GM12878 (cell line): ENCODE measurements around the gene RANBP9.

Experiments used
- BCL11A ChIP-seq: IDR thresholded peaks from 2 replicates; pipeline ENCODE4 v1.6.1; 2011; ENCODE audit warnings: low read depth, low read length
- CBX3 ChIP-seq: fragments of 200-600 bp; sonication (generic); IDR thresholded peaks from 2 replicates; pipeline ENCODE4 v1.6.1; 2016; ENCODE audit warnings: low read depth, borderline replicate concordance
- EZH2 ChIP-seq: IDR thresholded peaks from 2 replicates; pipeline ENCODE4 v1.6.1; 2012; ENCODE audit warnings: low read depth, mild to moderate bottlenecking, control low read depth, inconsistent platforms, low read length, borderline replicate concordance; ENCODE audit not compliant: control insufficient read depth
- SIN3A ChIP-seq: IDR thresholded peaks from 2 replicates; pipeline ENCODE4 v1.6.1; 2012; ENCODE audit warnings: low read depth, low read length, improper control_type of control experiment
- SIX5 ChIP-seq: IDR thresholded peaks from 2 replicates; pipeline ENCODE4 v1.6.1; 2011; ENCODE audit warnings: mild to moderate bottlenecking, low read depth, low read length, moderate library complexity; ENCODE audit not compliant: severe bottlenecking
- SMC3 ChIP-seq: IDR thresholded peaks from 2 replicates; pipeline ENCODE4 v1.6.1; 2011; ENCODE audit warnings: low read length, improper control_type of control experiment, borderline replicate concordance
- SP1 ChIP-seq: IDR thresholded peaks from one replicate; pipeline ENCODE4 v1.6.1; 2011; ENCODE audit warnings: low read depth, low read length
- SUPT20H ChIP-seq: IDR thresholded peaks from 2 replicates; pipeline ENCODE4 v1.6.1; 2011; ENCODE audit warnings: low read depth, mild to moderate bottlenecking, low read length, moderate library complexity, borderline replicate concordance; ENCODE audit not compliant: control insufficient read depth
- TAF1 ChIP-seq: IDR thresholded peaks from 2 replicates; pipeline ENCODE4 v1.6.1; 2011; ENCODE audit warnings: mild to moderate bottlenecking, low read depth, low read length, borderline replicate concordance
- TF ChIP-seq, protein P1 (sequence below): IDR thresholded peaks from 2 replicates; pipeline ENCODE4 v1.6.1; 2012; ENCODE audit warnings: mild to moderate bottlenecking, low read depth, low read length
- TF ChIP-seq, protein P2 (sequence below), 3 experiments: IDR thresholded peaks in 2 of 3; conservative IDR thresholded peaks in 1 of 3; 2 replicates each; pipeline ENCODE4 v1.5.1; 2011; ENCODE audit warnings: low read depth in 3 of 3, low read length in 3 of 3, mild to moderate bottlenecking in 3 of 3, control low read depth in 2 of 3, moderate library complexity in 2 of 3, inconsistent platforms in 1 of 3, mixed read lengths in 1 of 3; ENCODE audit not compliant: control insufficient read depth in 2 of 3, insufficient read depth in 1 of 3; ENCODE audit errors: extremely low read depth in 1 of 3

DNA sequence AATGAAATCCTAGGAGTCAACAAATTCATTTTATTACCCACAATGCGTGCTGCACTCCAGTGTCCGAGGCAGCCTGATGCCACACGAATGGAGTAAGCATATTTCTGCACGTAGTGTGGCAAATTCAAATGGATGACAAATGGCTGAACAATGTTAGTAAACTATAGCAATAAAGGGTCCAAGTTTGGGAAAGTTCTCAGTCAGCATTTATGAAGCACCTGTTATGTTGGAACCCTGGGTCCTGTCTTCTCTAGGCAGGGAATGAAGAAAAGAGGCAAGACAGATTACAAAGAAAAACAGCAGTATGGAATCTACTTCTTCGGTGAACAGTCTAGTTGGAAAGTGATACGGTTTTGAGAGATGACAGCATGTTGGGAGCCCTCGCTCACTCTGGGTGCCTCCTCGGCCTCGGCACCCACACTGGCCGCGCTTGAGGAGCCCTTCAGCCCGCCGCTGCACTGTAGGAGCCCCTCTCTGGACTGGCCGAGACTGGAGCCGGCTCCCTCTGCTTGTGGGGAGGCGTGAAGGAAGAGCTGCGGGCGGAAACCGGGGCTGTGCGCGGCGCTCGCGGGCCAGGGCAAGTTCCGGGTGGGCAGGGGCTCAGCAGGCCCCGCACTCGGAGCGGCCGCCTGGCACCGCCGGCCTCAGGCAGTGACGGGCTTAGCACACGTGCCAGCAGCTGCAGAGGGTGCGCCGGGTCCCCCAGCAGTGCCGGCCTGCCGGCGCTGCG lies 4.8 kb upstream of the RANBP9 start:
- TF ChIP-seq SIN3A (no peak), SIX5 (no peak), SUPT20H (no peak), BCL11A (no peak), SMC3 (no peak), CBX3 (no peak), TAF1 (no peak), EZH2 (no peak), SP1 (no peak)
- TF ChIP-seq, protein P1, sequence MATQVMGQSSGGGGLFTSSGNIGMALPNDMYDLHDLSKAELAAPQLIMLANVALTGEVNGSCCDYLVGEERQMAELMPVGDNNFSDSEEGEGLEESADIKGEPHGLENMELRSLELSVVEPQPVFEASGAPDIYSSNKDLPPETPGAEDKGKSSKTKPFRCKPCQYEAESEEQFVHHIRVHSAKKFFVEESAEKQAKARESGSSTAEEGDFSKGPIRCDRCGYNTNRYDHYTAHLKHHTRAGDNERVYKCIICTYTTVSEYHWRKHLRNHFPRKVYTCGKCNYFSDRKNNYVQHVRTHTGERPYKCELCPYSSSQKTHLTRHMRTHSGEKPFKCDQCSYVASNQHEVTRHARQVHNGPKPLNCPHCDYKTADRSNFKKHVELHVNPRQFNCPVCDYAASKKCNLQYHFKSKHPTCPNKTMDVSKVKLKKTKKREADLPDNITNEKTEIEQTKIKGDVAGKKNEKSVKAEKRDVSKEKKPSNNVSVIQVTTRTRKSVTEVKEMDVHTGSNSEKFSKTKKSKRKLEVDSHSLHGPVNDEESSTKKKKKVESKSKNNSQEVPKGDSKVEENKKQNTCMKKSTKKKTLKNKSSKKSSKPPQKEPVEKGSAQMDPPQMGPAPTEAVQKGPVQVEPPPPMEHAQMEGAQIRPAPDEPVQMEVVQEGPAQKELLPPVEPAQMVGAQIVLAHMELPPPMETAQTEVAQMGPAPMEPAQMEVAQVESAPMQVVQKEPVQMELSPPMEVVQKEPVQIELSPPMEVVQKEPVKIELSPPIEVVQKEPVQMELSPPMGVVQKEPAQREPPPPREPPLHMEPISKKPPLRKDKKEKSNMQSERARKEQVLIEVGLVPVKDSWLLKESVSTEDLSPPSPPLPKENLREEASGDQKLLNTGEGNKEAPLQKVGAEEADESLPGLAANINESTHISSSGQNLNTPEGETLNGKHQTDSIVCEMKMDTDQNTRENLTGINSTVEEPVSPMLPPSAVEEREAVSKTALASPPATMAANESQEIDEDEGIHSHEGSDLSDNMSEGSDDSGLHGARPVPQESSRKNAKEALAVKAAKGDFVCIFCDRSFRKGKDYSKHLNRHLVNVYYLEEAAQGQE = no peak
- TF ChIP-seq, protein P2, sequence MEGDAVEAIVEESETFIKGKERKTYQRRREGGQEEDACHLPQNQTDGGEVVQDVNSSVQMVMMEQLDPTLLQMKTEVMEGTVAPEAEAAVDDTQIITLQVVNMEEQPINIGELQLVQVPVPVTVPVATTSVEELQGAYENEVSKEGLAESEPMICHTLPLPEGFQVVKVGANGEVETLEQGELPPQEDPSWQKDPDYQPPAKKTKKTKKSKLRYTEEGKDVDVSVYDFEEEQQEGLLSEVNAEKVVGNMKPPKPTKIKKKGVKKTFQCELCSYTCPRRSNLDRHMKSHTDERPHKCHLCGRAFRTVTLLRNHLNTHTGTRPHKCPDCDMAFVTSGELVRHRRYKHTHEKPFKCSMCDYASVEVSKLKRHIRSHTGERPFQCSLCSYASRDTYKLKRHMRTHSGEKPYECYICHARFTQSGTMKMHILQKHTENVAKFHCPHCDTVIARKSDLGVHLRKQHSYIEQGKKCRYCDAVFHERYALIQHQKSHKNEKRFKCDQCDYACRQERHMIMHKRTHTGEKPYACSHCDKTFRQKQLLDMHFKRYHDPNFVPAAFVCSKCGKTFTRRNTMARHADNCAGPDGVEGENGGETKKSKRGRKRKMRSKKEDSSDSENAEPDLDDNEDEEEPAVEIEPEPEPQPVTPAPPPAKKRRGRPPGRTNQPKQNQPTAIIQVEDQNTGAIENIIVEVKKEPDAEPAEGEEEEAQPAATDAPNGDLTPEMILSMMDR (IDR thresholded peaks at IDR 0.05 in 2 of 3, conservative IDR thresholded peaks at IDR 0.05 in 1 of 3; ENCODE audit: control insufficient read depth in 2 of 3, extremely low read depth in 1 of 3, insufficient read depth in 1 of 3, low read depth in 3 of 3, low read length in 3 of 3) = no peak
